GM23338 (cell line): ENCODE data around the gene GRIN2C. TPM values are rescaled to one million over a fixed set of nuclear protein-coding genes. Genes with fewer than 3 reads are reported as not detected.
"Not testable (repeated sequence)": the region's sequence is repeated elsewhere in the genome, so short reads cannot be mapped to it uniquely, and the experiment has no call there.

ENCODE experiments used
- ATAC-seq: fragments of 200-7000 bp; cut with Tn5 transposase; 3 replicates; pipeline ENCODE4 v1.9.1; 2020
- DNase-seq: peaks from one replicate; pipeline ENCODE4 v3.0.0-alpha.2; 2015; ENCODE audit warnings: low spot score
- H2AFZ ChIP-seq: fragments of 200-600 bp; sonication (generic); 2 replicates; pipeline ENCODE4 v1.8.0; 2016; ENCODE audit warnings: antibody characterized with exemption, mild to moderate bottlenecking, moderate library complexity
- H3F3A ChIP-seq: fragments of 200-600 bp; sonication (generic); replicated peaks from 2 replicates; pipeline ENCODE4 v1.8.0; 2017; ENCODE audit warnings: antibody characterized with exemption, mixed run types, low read depth
- H3K27ac ChIP-seq: fragments of 200-600 bp; sonication (generic); 2 replicates; pipeline ENCODE4 v1.6.1; 2016; ENCODE audit warnings: low read depth
- H3K27me3 ChIP-seq: fragments of 200-600 bp; sonication (generic); 2 replicates; pipeline ENCODE4 v1.8.0; 2016; ENCODE audit warnings: mild to moderate bottlenecking, mixed run types, moderate library complexity; ENCODE audit not compliant: insufficient read depth
- H3K36me3 ChIP-seq: fragments of 200-600 bp; sonication (generic); 2 replicates; pipeline ENCODE4 v1.8.0; 2016; ENCODE audit warnings: mild to moderate bottlenecking; ENCODE audit not compliant: insufficient read depth
- H3K4me1 ChIP-seq: fragments of 200-600 bp; sonication (generic); 2 replicates; pipeline ENCODE4 v1.8.0; 2016; ENCODE audit warnings: mild to moderate bottlenecking, moderate library complexity; ENCODE audit not compliant: insufficient read depth
- H3K4me2 ChIP-seq: fragments of 200-600 bp; sonication (generic); 2 replicates; pipeline ENCODE4 v1.7.1; 2017; ENCODE audit warnings: mixed run types
- H3K4me3 ChIP-seq: fragments of 200-600 bp; sonication (generic); 2 replicates; pipeline ENCODE4 v1.6.1; 2016; ENCODE audit warnings: mixed run types
- H3K79me2 ChIP-seq: fragments of 200-600 bp; sonication (generic); replicated peaks from 2 replicates; pipeline ENCODE4 v1.8.0; 2017; ENCODE audit warnings: mild to moderate bottlenecking; ENCODE audit not compliant: insufficient read depth
- H3K9me2 ChIP-seq: fragments of 200-600 bp; sonication (generic); 2 replicates; pipeline ENCODE4 v1.8.0; 2017; ENCODE audit not compliant: insufficient read depth
- H4K20me1 ChIP-seq: fragments of 200-600 bp; sonication (generic); replicated peaks from 2 replicates; pipeline ENCODE4 v1.8.0; 2017; ENCODE audit warnings: mild to moderate bottlenecking; ENCODE audit not compliant: insufficient read depth
- H3K27ac Mint-ChIP-seq: 2 replicates; pipeline ENCODE4 v1.8.0; 2020; ENCODE audit warnings: inconsistent platforms, mild to moderate bottlenecking, moderate library complexity, mixed read lengths
- H3K27me3 Mint-ChIP-seq: 3 replicates; pipeline ENCODE4 v1.8.0; 2022; ENCODE audit warnings: low read depth, mild to moderate bottlenecking, moderate library complexity, mixed read lengths, inconsistent platforms; ENCODE audit not compliant: insufficient read depth, poor library complexity
- H3K36me3 Mint-ChIP-seq: 3 replicates; pipeline ENCODE4 v1.8.0; 2021; ENCODE audit warnings: low read depth, mild to moderate bottlenecking, inconsistent platforms, moderate library complexity, mixed read lengths
- H3K4me1 Mint-ChIP-seq: 3 replicates; pipeline ENCODE4 v1.8.0; 2020; ENCODE audit warnings: mild to moderate bottlenecking, inconsistent platforms, mixed read lengths
- H3K4me3 Mint-ChIP-seq: 3 replicates; pipeline ENCODE4 v1.8.0; 2021; ENCODE audit warnings: moderate library complexity, mild to moderate bottlenecking, inconsistent platforms, mixed read lengths
- H3K9me3 Mint-ChIP-seq: 3 replicates; pipeline ENCODE4 v1.8.0; 2020; ENCODE audit warnings: moderate library complexity, mild to moderate bottlenecking, inconsistent platforms, mixed read lengths
- JUNB ChIP-seq: IDR thresholded peaks from one replicate; pipeline ENCODE4 v1.6.1; 2016; ENCODE audit warnings: antibody characterized with exemption; ENCODE audit not compliant: unreplicated experiment
- long read RNA-seq: library from polyadenylated mRNA; unstranded; transcript quantifications from one replicate; pipeline ENCODE4 v2.0.0, GENCODE V29; 2020; ENCODE audit not compliant: unreplicated experiment
- polyA plus RNA-seq: library from polyadenylated mRNA; unstranded; fragments of >200 nt; fragmentation: Nextera tagmentation; extraction: Ambion mirVana; gene quantifications from 2 replicates; pipeline ENCODE4 v1.2.1, GENCODE V29; 2016
- total RNA-seq: library from RNA; depleted of rRNA; stranded (reverse); fragments of >200 nt; shearing (Covaris generic); gene quantifications from 2 replicates; pipeline ENCODE4 v1.2.3, GENCODE V29; 2014; rRNA removed
- TF ChIP-seq, protein P1 (sequence below), 2 experiments: fragments of 200-600 bp in 1 of 2; sonication (generic) in 1 of 2; conservative IDR thresholded peaks; 2 replicates each; pipeline versions ENCODE4 v1.5.1 to v1.6.1; 2016 to 2017; ENCODE audit warnings: antibody characterized with exemption in 2 of 2, low read depth in 2 of 2, mild to moderate bottlenecking in 2 of 2, moderate library complexity in 1 of 2
- TF ChIP-seq, protein P2 (sequence below): IDR thresholded peaks from one replicate; pipeline ENCODE4 v1.6.1; 2018; ENCODE audit warnings: antibody characterized with exemption; ENCODE audit not compliant: unreplicated experiment
- TF ChIP-seq, protein P3 (sequence below): fragments of 250-450 bp; sonication (Bioruptor Pico); IDR thresholded peaks from 2 replicates; pipeline ENCODE4 v1.5.0; 2020; ENCODE audit warnings: mild to moderate bottlenecking, moderate library complexity

Gene GRIN2C
- total RNA-seq (0.10 TPM in 1 of 2 replicates, not detected in the other), polyA plus RNA-seq (0.07 and 0.19 TPM in 2 replicates)
- long read RNA-seq = 0 reads

DNA sequence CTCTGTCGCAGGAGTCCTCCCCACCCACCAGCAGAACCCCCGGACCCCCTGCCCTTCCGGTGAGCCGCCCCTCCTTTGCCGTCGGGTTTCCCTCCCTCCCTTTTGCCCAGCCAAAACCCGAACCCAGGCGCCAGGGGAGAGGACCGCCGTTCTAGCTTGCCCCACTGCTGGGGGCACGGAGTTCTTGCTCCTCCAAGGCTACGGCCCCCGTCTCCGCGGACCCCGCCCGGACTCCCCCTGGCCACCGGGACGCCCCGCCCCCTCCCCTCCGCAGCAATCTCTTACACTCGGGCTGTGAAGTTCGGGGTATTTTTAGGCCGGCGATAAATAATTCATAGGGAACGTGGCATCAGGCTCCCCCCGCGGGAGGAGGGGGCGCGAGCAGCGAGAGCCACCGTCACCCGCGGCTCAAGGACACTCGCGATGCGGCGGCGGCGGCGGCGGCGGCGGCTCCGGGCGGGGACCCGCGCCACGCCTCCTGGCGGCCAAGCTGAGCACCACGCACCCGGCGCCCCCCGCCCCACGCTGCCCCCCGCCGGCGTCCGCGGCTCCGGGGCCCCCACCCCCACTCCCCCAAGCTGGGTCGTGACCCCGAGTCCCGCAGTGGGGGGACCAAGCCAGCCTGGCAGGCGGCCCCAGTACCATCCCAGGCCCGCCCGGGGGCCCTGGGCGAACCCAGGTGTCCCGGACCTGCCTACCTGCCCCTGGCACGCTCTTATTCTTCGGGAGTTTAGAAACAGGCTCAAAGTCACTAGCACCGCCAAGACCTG lies at the start of gene GRIN2C:
GRIN2C (minus strand) TSS at position 427 of the 770 bp plus-strand sequence. CDS start 4,793 bp downstream, outside the sequence.
- Mint-ChIP-seq H3K27me3 (peaks cover 73% of the 10 kb centered on the region), H3K36me3 (0 out of 3 replicates have a peak, but pooled peaks cover 5% of the 10 kb centered on the region), H3K4me1 (peaks cover 5% of the 10 kb centered on the region), H3K4me3 (peak within 1 kb of the TSS; percentile 68), H3K9me3 (no peaks in the 10 kb centered on the region), H3K27ac (no peak within 1 kb of the TSS)
- Histone ChIP-seq H3K27ac (no peak within 1 kb of the TSS), H3K27me3 (peaks cover 77% of the 10 kb centered on the region), H3K36me3 (no peaks in the 10 kb centered on the region), H3K79me2 (no peaks in the 10 kb centered on the region), H3K4me2 (peak within 1 kb of the TSS; percentile 84), H4K20me1 (no peaks in the 10 kb centered on the region; the same call in 1 of the 2 replicates), H3K4me1 (peaks cover 4% of the 10 kb centered on the region; the same call in 1 of the 2 replicates), H2AFZ (peak within 1 kb of the TSS; percentile 32; the same call in 1 of the 2 replicates), H3K4me3 (peak within 1 kb of the TSS; percentile 60), H3F3A (peaks cover 8% of the 10 kb centered on the region; the same call in 1 of the 2 replicates), H3K9me2 (no peaks in the 10 kb centered on the region)
- TF ChIP-seq JUNB = no peak
- TF ChIP-seq, protein P1, sequence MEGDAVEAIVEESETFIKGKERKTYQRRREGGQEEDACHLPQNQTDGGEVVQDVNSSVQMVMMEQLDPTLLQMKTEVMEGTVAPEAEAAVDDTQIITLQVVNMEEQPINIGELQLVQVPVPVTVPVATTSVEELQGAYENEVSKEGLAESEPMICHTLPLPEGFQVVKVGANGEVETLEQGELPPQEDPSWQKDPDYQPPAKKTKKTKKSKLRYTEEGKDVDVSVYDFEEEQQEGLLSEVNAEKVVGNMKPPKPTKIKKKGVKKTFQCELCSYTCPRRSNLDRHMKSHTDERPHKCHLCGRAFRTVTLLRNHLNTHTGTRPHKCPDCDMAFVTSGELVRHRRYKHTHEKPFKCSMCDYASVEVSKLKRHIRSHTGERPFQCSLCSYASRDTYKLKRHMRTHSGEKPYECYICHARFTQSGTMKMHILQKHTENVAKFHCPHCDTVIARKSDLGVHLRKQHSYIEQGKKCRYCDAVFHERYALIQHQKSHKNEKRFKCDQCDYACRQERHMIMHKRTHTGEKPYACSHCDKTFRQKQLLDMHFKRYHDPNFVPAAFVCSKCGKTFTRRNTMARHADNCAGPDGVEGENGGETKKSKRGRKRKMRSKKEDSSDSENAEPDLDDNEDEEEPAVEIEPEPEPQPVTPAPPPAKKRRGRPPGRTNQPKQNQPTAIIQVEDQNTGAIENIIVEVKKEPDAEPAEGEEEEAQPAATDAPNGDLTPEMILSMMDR (conservative IDR thresholded peaks at IDR 0.05; ENCODE audit: low read depth in 2 of 2) = peak; percentile 21 to 40; a peak in 2 of 4 replicates
- TF ChIP-seq, protein P2, sequence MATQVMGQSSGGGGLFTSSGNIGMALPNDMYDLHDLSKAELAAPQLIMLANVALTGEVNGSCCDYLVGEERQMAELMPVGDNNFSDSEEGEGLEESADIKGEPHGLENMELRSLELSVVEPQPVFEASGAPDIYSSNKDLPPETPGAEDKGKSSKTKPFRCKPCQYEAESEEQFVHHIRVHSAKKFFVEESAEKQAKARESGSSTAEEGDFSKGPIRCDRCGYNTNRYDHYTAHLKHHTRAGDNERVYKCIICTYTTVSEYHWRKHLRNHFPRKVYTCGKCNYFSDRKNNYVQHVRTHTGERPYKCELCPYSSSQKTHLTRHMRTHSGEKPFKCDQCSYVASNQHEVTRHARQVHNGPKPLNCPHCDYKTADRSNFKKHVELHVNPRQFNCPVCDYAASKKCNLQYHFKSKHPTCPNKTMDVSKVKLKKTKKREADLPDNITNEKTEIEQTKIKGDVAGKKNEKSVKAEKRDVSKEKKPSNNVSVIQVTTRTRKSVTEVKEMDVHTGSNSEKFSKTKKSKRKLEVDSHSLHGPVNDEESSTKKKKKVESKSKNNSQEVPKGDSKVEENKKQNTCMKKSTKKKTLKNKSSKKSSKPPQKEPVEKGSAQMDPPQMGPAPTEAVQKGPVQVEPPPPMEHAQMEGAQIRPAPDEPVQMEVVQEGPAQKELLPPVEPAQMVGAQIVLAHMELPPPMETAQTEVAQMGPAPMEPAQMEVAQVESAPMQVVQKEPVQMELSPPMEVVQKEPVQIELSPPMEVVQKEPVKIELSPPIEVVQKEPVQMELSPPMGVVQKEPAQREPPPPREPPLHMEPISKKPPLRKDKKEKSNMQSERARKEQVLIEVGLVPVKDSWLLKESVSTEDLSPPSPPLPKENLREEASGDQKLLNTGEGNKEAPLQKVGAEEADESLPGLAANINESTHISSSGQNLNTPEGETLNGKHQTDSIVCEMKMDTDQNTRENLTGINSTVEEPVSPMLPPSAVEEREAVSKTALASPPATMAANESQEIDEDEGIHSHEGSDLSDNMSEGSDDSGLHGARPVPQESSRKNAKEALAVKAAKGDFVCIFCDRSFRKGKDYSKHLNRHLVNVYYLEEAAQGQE = no peak
- ATAC-seq (peak; percentile 2), DNase-seq (no peak)

- Mint-ChIP-seq H3K4me1 (peaks cover 36% of the 10 kb centered on the region), H3K4me3 (peak overlapping the region; percentile 28; the same call in 1 of the 3 replicates)
- H3K9me2 ChIP-seq, H3K79me2 ChIP-seq, H3K36me3 Mint-ChIP-seq, H3F3A ChIP-seq, H3K27ac Mint-ChIP-seq, H3K27me3 Mint-ChIP-seq, ATAC-seq, H3K9me3 Mint-ChIP-seq, H4K20me1 ChIP-seq, H3K27me3 ChIP-seq, H3K4me3 ChIP-seq, H3K27ac ChIP-seq, H3K36me3 ChIP-seq: not testable (repeated sequence)
- DNase-seq = peak; percentile 62
- H3K4me1 ChIP-seq = peaks cover 31% of the 10 kb centered on the region
- peak overlapping the region; percentile 87 for H2AFZ ChIP-seq
- peak overlapping the region; percentile 66; the same call in 1 of the 2 replicates for H3K4me2 ChIP-seq
- TF ChIP-seq, protein P3, sequence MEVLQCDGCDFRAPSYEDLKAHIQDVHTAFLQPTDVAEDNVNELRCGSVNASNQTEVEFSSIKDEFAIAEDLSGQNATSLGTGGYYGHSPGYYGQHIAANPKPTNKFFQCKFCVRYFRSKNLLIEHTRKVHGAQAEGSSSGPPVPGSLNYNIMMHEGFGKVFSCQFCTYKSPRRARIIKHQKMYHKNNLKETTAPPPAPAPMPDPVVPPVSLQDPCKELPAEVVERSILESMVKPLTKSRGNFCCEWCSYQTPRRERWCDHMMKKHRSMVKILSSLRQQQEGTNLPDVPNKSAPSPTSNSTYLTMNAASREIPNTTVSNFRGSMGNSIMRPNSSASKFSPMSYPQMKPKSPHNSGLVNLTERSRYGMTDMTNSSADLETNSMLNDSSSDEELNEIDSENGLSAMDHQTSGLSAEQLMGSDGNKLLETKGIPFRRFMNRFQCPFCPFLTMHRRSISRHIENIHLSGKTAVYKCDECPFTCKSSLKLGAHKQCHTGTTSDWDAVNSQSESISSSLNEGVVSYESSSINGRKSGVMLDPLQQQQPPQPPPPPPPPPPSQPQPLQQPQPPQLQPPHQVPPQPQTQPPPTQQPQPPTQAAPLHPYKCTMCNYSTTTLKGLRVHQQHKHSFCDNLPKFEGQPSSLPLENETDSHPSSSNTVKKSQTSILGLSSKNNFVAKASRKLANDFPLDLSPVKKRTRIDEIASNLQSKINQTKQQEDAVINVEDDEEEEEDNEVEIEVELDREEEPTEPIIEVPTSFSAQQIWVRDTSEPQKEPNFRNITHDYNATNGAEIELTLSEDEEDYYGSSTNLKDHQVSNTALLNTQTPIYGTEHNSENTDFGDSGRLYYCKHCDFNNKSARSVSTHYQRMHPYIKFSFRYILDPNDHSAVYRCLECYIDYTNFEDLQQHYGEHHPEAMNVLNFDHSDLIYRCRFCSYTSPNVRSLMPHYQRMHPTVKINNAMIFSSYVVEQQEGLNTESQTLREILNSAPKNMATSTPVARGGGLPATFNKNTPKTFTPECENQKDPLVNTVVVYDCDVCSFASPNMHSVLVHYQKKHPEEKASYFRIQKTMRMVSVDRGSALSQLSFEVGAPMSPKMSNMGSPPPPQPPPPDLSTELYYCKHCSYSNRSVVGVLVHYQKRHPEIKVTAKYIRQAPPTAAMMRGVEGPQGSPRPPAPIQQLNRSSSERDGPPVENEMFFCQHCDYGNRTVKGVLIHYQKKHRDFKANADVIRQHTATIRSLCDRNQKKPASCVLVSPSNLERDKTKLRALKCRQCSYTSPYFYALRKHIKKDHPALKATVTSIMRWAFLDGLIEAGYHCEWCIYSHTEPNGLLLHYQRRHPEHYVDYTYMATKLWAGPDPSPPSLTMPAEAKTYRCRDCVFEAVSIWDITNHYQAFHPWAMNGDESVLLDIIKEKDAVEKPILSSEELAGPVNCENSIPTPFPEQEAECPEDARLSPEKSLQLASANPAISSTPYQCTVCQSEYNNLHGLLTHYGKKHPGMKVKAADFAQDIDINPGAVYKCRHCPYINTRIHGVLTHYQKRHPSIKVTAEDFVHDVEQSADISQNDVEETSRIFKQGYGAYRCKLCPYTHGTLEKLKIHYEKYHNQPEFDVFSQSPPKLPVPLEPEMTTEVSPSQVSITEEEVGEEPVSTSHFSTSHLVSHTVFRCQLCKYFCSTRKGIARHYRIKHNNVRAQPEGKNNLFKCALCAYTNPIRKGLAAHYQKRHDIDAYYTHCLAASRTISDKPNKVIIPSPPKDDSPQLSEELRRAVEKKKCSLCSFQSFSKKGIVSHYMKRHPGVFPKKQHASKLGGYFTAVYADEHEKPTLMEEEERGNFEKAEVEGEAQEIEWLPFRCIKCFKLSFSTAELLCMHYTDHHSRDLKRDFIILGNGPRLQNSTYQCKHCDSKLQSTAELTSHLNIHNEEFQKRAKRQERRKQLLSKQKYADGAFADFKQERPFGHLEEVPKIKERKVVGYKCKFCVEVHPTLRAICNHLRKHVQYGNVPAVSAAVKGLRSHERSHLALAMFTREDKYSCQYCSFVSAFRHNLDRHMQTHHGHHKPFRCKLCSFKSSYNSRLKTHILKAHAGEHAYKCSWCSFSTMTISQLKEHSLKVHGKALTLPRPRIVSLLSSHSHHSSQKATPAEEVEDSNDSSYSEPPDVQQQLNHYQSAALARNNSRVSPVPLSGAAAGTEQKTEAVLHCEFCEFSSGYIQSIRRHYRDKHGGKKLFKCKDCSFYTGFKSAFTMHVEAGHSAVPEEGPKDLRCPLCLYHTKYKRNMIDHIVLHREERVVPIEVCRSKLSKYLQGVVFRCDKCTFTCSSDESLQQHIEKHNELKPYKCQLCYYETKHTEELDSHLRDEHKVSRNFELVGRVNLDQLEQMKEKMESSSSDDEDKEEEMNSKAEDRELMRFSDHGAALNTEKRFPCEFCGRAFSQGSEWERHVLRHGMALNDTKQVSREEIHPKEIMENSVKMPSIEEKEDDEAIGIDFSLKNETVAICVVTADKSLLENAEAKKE = peak; percentile 45; the same call in 1 of the 2 replicates
Observed at GRCh38 chr17:74909097-74909496, 49.4 kb upstream of the GRIN2C start.
